DMS153 (cell line): Measurements from ENCODE around the gene ADAMTSL2.

Experiments
- DNase-seq: peaks from one replicate; lab custom pipeline; 2025; lab: John Stamatoyannopoulos, UW

The ADAMTSL2 gene

GRCh38 chr9:133589454-133590227, 55.1 kb downstream of the ADAMTSL2 start:
- no peak for DNase-seq

- DNase-seq = no peak
Measured at GRCh38 chr9:133590231-133590855, 55.8 kb downstream of the ADAMTSL2 start.

GRCh38 chr9:133591116-133591910, 56.8 kb downstream of the ADAMTSL2 start:
- DNase-seq = peak; percentile 63

- DNase-seq = no peak
Measured at GRCh38 chr9:133591985-133592384, 57.5 kb downstream of the ADAMTSL2 start.

- DNase-seq = no peak
Measured at GRCh38 chr9:133592731-133593409, 58.4 kb downstream of the ADAMTSL2 start.

GRCh38 chr9:133593587-133594253, 59.2 kb downstream of the ADAMTSL2 start:
- no peak for DNase-seq

- no peak for DNase-seq
Measured at GRCh38 chr9:133594310-133594709, 59.8 kb downstream of the ADAMTSL2 start.

GRCh38 chr9:133595910-133596309, 61.4 kb downstream of the ADAMTSL2 start:
- no peak for DNase-seq

GRCh38 chr9:133597316-133597957, 62.9 kb downstream of the ADAMTSL2 start:
- peak; percentile 31 for DNase-seq

GRCh38 chr9:133598978-133599377, 64.5 kb downstream of the ADAMTSL2 start:
- no peak for DNase-seq

GRCh38 chr9:133599470-133600173, 65.1 kb downstream of the ADAMTSL2 start:
- DNase-seq = no peak

GRCh38 chr9:133600739-133601138, 66.2 kb downstream of the ADAMTSL2 start:
- DNase-seq = no peak

- no peak for DNase-seq
Measured at GRCh38 chr9:133601746-133602145, 67.2 kb downstream of the ADAMTSL2 start.

- DNase-seq = peak; percentile 25
Measured at GRCh38 chr9:133602277-133602676, 67.8 kb downstream of the ADAMTSL2 start.

GRCh38 chr9:133603135-133603927, 68.8 kb downstream of the ADAMTSL2 start:
- peak; percentile 88 for DNase-seq

- DNase-seq = no peak
Measured at GRCh38 chr9:133604214-133604613, 69.7 kb downstream of the ADAMTSL2 start.

- DNase-seq = peak; percentile 48
Measured at GRCh38 chr9:133604856-133605255, 70.4 kb downstream of the ADAMTSL2 start.

GRCh38 chr9:133605446-133605845, 70.9 kb downstream of the ADAMTSL2 start:
- no peak for DNase-seq

- DNase-seq = no peak
Measured at GRCh38 chr9:133605856-133606707, 71.6 kb downstream of the ADAMTSL2 start.
